Measurements from ENCODE around the gene NLRP11.
"Not testable (repeated sequence)": the region's sequence is repeated elsewhere in the genome, so short reads cannot be mapped to it uniquely, and the experiment has no call there.

NLRP11 gene

DNA sequence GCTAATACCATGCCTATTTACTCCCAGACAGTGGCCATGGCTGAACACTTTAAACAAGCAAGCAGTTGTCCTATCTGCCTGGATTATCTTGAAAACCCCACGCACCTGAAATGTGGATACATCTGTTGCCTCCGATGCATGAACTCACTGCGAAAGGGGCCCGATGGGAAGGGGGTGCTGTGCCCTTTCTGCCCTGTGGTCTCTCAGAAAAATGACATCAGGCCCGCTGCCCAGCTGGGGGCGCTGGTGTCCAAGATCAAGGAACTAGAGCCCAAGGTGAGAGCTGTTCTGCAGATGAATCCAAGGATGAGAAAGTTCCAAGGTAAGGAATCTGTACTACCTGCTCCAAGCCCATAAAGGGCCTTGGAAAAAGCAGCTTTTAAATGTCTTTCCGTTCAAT, 54.3 kb downstream of the NLRP11 start:
- no peak for DNase-seq

DNA sequence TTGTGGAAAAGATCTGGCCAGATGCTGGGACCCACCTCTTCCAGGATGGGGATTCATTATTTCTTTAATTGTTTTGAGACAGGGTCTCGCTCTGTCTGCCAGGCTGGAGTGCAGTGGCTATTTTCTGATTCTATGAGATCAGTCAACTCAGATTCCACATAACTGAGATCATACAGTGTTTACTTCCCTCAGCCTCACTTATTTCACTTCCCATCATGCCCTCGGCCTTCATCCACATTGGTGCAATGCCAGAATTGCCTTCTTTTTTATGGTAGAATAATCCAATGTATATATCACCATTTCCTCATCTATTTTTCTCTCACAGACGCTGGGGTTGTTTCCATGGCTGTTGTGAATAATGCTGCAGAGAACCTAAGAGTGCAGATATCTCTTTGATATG, 62.2 kb downstream of the NLRP11 start:
- not testable (repeated sequence) for DNase-seq

DNA sequence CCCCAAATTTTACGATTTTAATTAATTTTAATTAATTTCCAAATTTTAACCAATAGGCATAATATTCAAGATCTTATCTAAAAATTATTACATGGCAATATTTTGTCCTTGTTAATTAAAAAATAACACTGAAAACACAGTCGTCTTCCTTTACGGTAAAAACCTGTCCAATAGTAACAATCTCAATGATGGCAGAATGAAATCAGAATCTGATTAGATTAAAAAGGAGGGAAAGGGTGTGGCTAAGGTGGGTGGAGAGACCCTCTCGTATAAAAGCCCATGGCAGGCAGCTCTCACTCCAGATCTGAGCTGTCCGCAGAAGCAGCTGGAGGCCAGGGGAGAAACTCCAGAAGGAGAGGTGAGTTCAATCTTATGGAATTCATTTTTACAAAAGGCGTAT, 63.0 kb downstream of the NLRP11 start, which contains the start of gene RFPL4AL1:
TSS of gene RFPL4AL1 (plus strand) at position 301 of the 400 bp plus-strand sequence. CDS start 2,687 bp downstream, outside the sequence.
- not testable (repeated sequence) for DNase-seq

DNA sequence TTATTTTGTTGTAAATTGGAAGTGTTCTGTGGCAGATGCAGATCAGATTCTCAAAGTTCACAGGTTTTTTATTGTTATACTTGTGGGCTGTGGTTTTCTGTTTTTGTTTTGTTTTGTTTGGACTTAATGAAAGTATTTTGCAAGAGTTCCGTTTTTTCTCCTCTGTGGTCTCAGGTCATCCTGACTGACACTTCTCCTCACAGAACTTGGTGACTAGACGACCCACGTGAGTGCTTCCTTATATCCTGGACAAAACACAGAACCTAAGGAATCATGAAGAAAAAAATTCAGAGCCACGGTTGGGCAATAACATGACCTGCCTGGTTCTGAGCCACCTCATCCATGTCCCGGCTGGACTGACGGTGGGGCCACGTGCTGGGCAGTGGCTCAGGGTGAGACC, 65.3 kb downstream of the NLRP11 start:
- no peak for DNase-seq

DNA sequence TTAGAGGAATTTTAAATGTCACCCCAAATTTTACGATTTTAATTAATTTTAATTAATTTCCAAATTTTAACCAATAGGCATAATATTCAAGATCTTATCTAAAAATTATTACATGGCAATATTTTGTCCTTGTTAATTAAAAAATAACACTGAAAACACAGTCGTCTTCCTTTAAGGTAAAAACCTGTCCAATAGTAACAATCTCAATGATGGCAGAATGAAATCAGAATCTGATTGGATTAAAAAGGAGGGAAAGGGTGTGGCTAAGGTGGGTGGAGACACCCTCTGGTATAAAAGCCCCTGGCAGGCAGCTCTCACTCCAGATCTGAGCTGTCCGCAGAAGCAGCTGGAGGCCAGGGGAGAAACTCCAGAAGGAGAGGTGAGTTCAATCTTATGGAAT, 73.0 kb downstream of the NLRP11 start, which contains the start of gene RFPL4A:
TSS of gene RFPL4A (plus strand) at position 301 of the 400 bp plus-strand sequence. CDS start 2,704 bp downstream, outside the sequence.
- DNase-seq = not testable (repeated sequence)

DNA sequence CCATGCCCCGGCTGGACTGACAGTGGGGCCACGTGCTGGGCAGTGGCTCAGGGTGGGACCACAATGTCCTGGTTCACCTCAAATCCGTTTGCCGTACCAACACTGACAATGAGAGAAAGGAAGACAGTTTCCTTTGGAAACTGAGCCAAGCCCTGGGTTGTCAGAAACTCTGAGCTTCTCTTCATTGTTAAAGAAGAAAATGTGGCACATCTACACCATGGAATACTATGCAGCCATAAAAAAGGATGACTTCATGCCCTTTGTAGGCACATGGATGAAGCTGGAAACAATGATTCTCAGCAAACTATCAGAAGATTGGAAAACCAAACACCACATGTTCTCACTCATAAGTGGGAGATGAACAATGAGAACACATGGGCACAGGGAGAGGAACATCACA, 75.0 kb downstream of the NLRP11 start:
- not testable (repeated sequence) for DNase-seq

DNA sequence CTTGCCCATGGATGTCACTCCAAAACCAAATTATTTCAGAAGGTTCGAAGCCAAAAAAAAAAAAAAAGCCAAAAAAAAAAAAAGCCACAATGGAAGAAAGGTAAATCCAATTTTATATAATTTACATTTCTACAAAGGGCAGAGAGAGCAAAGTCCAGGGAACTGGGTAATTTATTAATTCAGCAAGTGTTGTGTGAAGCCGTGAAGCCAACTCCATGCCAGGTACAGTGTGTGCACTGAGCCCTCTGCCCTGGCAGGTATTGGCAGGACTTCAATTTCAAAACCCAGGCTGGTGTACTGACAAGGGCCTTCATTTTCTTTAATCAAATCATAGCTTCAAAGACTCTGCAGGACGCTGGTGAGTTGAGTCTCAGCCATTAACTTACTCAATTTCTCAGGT, 78.4 kb downstream of the NLRP11 start:
- DNase-seq = no peak

DNA sequence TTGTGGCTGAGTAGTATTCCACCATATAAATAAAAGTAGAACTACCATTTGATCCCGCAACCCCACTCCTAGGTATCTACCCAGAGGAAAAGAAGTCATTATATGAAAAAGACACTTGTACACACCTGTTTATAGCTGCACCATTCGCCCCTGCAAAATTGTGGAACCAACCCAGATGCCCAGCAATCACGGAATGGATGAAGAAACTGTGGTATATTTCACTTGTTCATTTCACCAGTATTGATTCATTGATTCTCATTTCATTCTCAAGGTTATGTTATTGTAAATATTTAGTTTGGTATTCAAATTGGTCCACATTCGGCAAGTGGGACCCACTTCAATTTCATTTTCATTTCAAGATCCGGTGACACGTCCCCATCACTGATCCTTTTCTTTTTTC, 81.1 kb downstream of the NLRP11 start:
- no peak for DNase-seq

DNA sequence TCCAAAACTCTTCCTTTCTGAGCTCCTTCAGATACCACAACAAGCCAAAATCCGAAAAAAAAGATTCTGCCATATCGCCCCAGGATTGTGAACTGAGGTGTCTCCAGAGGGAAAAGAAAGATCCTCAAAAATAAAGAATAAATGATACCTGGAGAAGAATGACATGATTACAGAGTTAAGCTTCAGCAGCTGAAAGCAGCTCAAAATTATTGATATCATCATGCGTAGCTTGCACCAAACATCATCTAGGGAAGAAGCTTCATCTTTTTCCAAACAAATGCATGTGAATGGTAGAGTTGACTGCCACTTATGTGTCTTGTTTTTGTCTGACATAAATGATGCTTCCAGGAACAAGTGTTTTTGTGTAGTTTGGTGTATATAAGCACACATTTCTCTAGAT, 93.5 kb downstream of the NLRP11 start, which contains the start of gene NLRP9:
TSS of gene NLRP9 (minus strand) at position 101 of the 400 bp plus-strand sequence. CDS start at position 73, 28 bp downstream.
- DNase-seq = no peak

All from stimulated activated naive CD4-positive, alpha-beta T cell treated with Interleukin-2 at 50 U/mL for 16 hours (primary cell).